ENCODE results near the gene MKI67. TPM values are rescaled to one million over a fixed set of nuclear protein-coding genes. Genes with fewer than 3 reads are reported as not detected.

Gene MKI67
- total and polyA plus RNA-seq, 9 of the 15 experiments (the other 6 are each of a cell fraction or from before 2014, with no cell fraction given): 11.8 to 86.5 (median 36.0) TPM

- intact Hi-C loops (cut with micrococcal nuclease): no loop called here
- POLR2A ChIA-PET: interaction anchor here (1.0 kb wide), 1 partner anchor 9 kb away, joined by 3 read pairs; no protein-coding TSS in a partner anchor
- WGBS (ENCODE audit: insufficient coverage, low coverage, missing lambda C conversion rate): 0% methylated on average over 1 of the region's 1 CpG
These were observed 18.3 kb upstream of the MKI67 start for GRCh38 chr10:128144547-128144946.

More at GRCh38 chr10:128144547-128144946, 18.3 kb upstream of the MKI67 start:
- H4K20me1 ChIP-seq (replicated peaks; ENCODE audit: control insufficient read depth, insufficient read depth, low read length): no peaks in the 10 kb centered on the region
- H3K27me3 ChIP-seq (ENCODE audit: control insufficient read depth in 2 of 2, insufficient read depth in 2 of 2, low read length in 2 of 2): peaks cover 0 to 14% of the 10 kb centered on the region in 2 experiments; a peak in 3 of 5 replicates
- BruUV-seq (replicated peaks): no TSS peak
- no peak overlapping the region for H3K27ac ChIP-seq (ENCODE audit: extremely low read depth, low read depth, low read length)
- H2AFZ ChIP-seq (ENCODE audit: low read depth, low read length): no peak overlapping the region
- peaks cover 0 to 4% of the 10 kb centered on the region in 2 experiments; a peak in 1 of 5 replicates for H3K4me1 ChIP-seq (replicated peaks in 1 of 2; ENCODE audit: control insufficient read depth in 2 of 2, insufficient read depth in 2 of 2, low read length in 2 of 2)
- H3K4me3 ChIP-seq: no peak overlapping the region
- no peaks in the 10 kb centered on the region for H3K9me1 ChIP-seq (ENCODE audit: control insufficient read depth, insufficient read depth, low read length)
- ATAC-seq (no peak), DNase-seq (ENCODE audit: extremely low read depth in 1 of 4, low spot score in 3 of 4) (no peak), FAIRE-seq (no peak)
- H3K9me3 ChIP-seq (replicated peaks; ENCODE audit: control insufficient read depth, insufficient read depth, low read depth, low read length): no peaks in the 10 kb centered on the region
- H3K36me3 ChIP-seq (ENCODE audit: control insufficient read depth, insufficient read depth, low read length): no peaks in the 10 kb centered on the region
- CTCF ChIA-PET (ENCODE audit: low intra/inter-chr PET ratio): no interaction called here
- H3K9ac ChIP-seq (ENCODE audit: insufficient read depth in 1 of 2, low read depth in 2 of 2, low read length in 2 of 2): no peak overlapping the region
- no peak overlapping the region for H3K4me2 ChIP-seq (ENCODE audit: insufficient read depth, low read length)
- TF ChIP-seq ZBTB33 (CRISPR knock-in tag; IDR thresholded peaks at IDR 0.05) (no peak), ETV1 (tag; conservative IDR thresholded peaks at IDR 0.05; ENCODE audit: low read depth) (no peak), ZNF134 (CRISPR knock-in tag; conservative IDR thresholded peaks at IDR 0.05) (no peak), KAT8 (IDR thresholded peaks at IDR 0.05; ENCODE audit: low read depth) (no peak)
- no peaks in the 10 kb centered on the region for H3K79me2 ChIP-seq (ENCODE audit: control insufficient read depth, insufficient read depth, low read length)
- in situ Hi-C loops (cut with MboI): no loop called here

Data from K562 (cell line).